ENCODE results near the gene ADI1.

DNA sequence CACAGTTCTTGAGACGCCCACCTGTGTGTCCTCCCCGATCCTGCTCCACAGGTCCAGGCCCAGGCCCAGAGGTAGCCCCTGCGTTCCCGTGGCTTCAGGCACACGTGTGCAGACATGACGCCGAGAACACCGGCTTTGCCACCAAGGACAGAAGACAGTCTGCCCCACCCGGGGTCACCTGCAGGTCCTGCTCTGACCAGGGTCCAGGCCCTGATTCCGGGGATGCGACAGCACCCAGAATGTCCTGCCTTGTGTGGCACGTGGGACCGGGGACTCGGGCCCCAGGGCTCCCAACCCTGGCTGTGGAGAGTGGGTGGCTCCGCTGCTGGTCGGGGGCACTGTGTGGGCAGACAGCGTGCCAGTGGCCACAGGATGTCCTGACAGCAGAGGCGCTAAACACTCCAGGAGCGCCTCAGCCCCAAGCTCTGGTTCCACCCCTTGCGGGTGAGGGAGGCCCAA lies 36.9 kb downstream of the ADI1 start:
- TF ChIP-seq EZH2 (IDR thresholded peaks at IDR 0.05; ENCODE audit: insufficient read depth, poor library complexity, severe bottlenecking) (no peak), EZH2phosphoT487 (IDR thresholded peaks at IDR 0.05; ENCODE audit: insufficient read depth, low read depth) (no peak)
